Fibroblast of upper back skin (primary cell): ENCODE data around the gene OR5AU1.

Experiments used
- DNase-seq: peaks from one replicate; pipeline ENCODE4 v3.0.0-alpha.2; 2013

OR5AU1 gene

GRCh38 chr14:21106176-21106497 is 49.7 kb downstream of the OR5AU1 start:
- no peak for DNase-seq

- DNase-seq = no peak
Observed at GRCh38 chr14:21105095-21105494, 50.8 kb downstream of the OR5AU1 start.
